Measurements from ENCODE around the gene DYDC2. TPM values are rescaled to one million over a fixed set of nuclear protein-coding genes. Genes with fewer than 3 reads are reported as not detected.

Gene DYDC2
- polyA plus RNA-seq, 1 donor (not counting 4 experiments of a cell fraction or from before 2014, with no cell fraction given): not detected

- FAIRE-seq: no peak
- Histone ChIP-seq H3K27ac (ENCODE audit: control insufficient read depth, insufficient read depth, low read length) (no peak overlapping the region), H3K9ac (ENCODE audit: control insufficient read depth, extremely low read depth, insufficient read depth, low read length) (no peak overlapping the region), H3K4me1 (ENCODE audit: control insufficient read depth, extremely low read depth, insufficient read depth, low read length) (peaks cover 16% of the 10 kb centered on the region), H3K9me3 (ENCODE audit: control insufficient read depth, low read depth, low read length) (no peaks in the 10 kb centered on the region), H3K27me3 (ENCODE audit: control insufficient read depth, extremely low read depth, insufficient read depth, low read length) (no peaks in the 10 kb centered on the region), H3K36me3 (ENCODE audit: control insufficient read depth in 2 of 2, extremely low read depth in 1 of 2, insufficient read depth in 2 of 2, low read length in 2 of 2) (no peaks in the 10 kb centered on the region), H3K4me2 (ENCODE audit: control insufficient read depth, extremely low read depth, insufficient read depth, low read depth, low read length) (no peak overlapping the region), H4K20me1 (ENCODE audit: control insufficient read depth, extremely low read depth, insufficient read depth, low read length) (no peaks in the 10 kb centered on the region), H3K9me1 (ENCODE audit: control insufficient read depth, extremely low read depth, insufficient read depth, low read length) (no peaks in the 10 kb centered on the region), H3K79me2 (ENCODE audit: control insufficient read depth, insufficient read depth, low read length) (no peaks in the 10 kb centered on the region), H3K4me3 (ENCODE audit: control insufficient read depth in 2 of 3, extremely low read depth in 1 of 3, insufficient read depth in 2 of 3, low read depth in 1 of 3, low read length in 3 of 3) (no peak overlapping the region), H2AFZ (ENCODE audit: control insufficient read depth, low read length) (no peak overlapping the region)
- DNase-seq (ENCODE audit: low read depth, low spot score): no peak
- no peak for TF ChIP-seq EZH2 (IDR thresholded peaks at IDR 0.05; ENCODE audit: low read length)
- dilution Hi-C loops (cut with MboI; ENCODE audit: extremely low pct_ligation_motif_present, low sequenced_read_pairs): no loop called here
Observed at GRCh38 chr10:80397014-80397413, 40.4 kb downstream of the DYDC2 start.

GRCh38 chr10:80400136-80400804 is 43.7 kb downstream of the DYDC2 start:
- Histone ChIP-seq H3K4me1 (ENCODE audit: control insufficient read depth, extremely low read depth, insufficient read depth, low read length) (peaks cover 10% of the 10 kb centered on the region), H3K79me2 (ENCODE audit: control insufficient read depth, insufficient read depth, low read length) (no peaks in the 10 kb centered on the region), H3K4me3 (ENCODE audit: control insufficient read depth in 2 of 3, extremely low read depth in 1 of 3, insufficient read depth in 2 of 3, low read depth in 1 of 3, low read length in 3 of 3) (no peak overlapping the region), H3K4me2 (ENCODE audit: control insufficient read depth, extremely low read depth, insufficient read depth, low read depth, low read length) (no peak overlapping the region), H3K27me3 (ENCODE audit: control insufficient read depth, extremely low read depth, insufficient read depth, low read length) (no peaks in the 10 kb centered on the region), H2AFZ (ENCODE audit: control insufficient read depth, low read length) (no peak overlapping the region), H3K9me1 (ENCODE audit: control insufficient read depth, extremely low read depth, insufficient read depth, low read length) (no peaks in the 10 kb centered on the region), H3K9me3 (ENCODE audit: control insufficient read depth, low read depth, low read length) (no peaks in the 10 kb centered on the region), H3K36me3 (ENCODE audit: control insufficient read depth in 2 of 2, extremely low read depth in 1 of 2, insufficient read depth in 2 of 2, low read length in 2 of 2) (no peaks in the 10 kb centered on the region), H4K20me1 (ENCODE audit: control insufficient read depth, extremely low read depth, insufficient read depth, low read length) (no peaks in the 10 kb centered on the region), H3K9ac (ENCODE audit: control insufficient read depth, extremely low read depth, insufficient read depth, low read length) (no peak overlapping the region), H3K27ac (ENCODE audit: control insufficient read depth, insufficient read depth, low read length) (no peak overlapping the region)
- dilution Hi-C loops (cut with MboI; ENCODE audit: extremely low pct_ligation_motif_present, low sequenced_read_pairs): no loop called here
- FAIRE-seq (peak; percentile 26), DNase-seq (ENCODE audit: low read depth, low spot score) (no peak)
- TF ChIP-seq EZH2 (IDR thresholded peaks at IDR 0.05; ENCODE audit: low read length) (no peak), CTCF (optimal IDR thresholded peaks at IDR 0.05 in 1 of 3, IDR thresholded peaks at IDR 0.05 in 1 of 3, conservative IDR thresholded peaks at IDR 0.05 in 1 of 3; ENCODE audit: extremely low read depth in 1 of 3, insufficient read depth in 2 of 3, low read length in 3 of 3) (no peak)

- Histone ChIP-seq H3K27me3 (ENCODE audit: control insufficient read depth, extremely low read depth, insufficient read depth, low read length) (no peaks in the 10 kb centered on the region), H3K79me2 (ENCODE audit: control insufficient read depth, insufficient read depth, low read length) (no peaks in the 10 kb centered on the region), H3K27ac (ENCODE audit: control insufficient read depth, insufficient read depth, low read length) (no peak overlapping the region), H3K9me3 (ENCODE audit: control insufficient read depth, low read depth, low read length) (no peaks in the 10 kb centered on the region), H3K36me3 (ENCODE audit: control insufficient read depth in 2 of 2, extremely low read depth in 1 of 2, insufficient read depth in 2 of 2, low read length in 2 of 2) (no peaks in the 10 kb centered on the region), H3K4me2 (ENCODE audit: control insufficient read depth, extremely low read depth, insufficient read depth, low read depth, low read length) (no peak overlapping the region), H3K9me1 (ENCODE audit: control insufficient read depth, extremely low read depth, insufficient read depth, low read length) (no peaks in the 10 kb centered on the region), H3K4me1 (ENCODE audit: control insufficient read depth, extremely low read depth, insufficient read depth, low read length) (peaks cover 21% of the 10 kb centered on the region), H3K4me3 (ENCODE audit: control insufficient read depth in 2 of 3, extremely low read depth in 1 of 3, insufficient read depth in 2 of 3, low read depth in 1 of 3, low read length in 3 of 3) (no peak overlapping the region), H2AFZ (ENCODE audit: control insufficient read depth, low read length) (no peak overlapping the region), H3K9ac (ENCODE audit: control insufficient read depth, extremely low read depth, insufficient read depth, low read length) (no peak overlapping the region), H4K20me1 (ENCODE audit: control insufficient read depth, extremely low read depth, insufficient read depth, low read length) (no peaks in the 10 kb centered on the region)
- dilution Hi-C loops (cut with MboI; ENCODE audit: extremely low pct_ligation_motif_present, low sequenced_read_pairs): no loop called here
- no peak for DNase-seq (ENCODE audit: low read depth, low spot score)
- TF ChIP-seq EZH2 (IDR thresholded peaks at IDR 0.05; ENCODE audit: low read length): no peak
- no peak for TF ChIP-seq CTCF (optimal IDR thresholded peaks at IDR 0.05 in 1 of 3, IDR thresholded peaks at IDR 0.05 in 1 of 3, conservative IDR thresholded peaks at IDR 0.05 in 1 of 3; ENCODE audit: extremely low read depth in 1 of 3, insufficient read depth in 2 of 3, low read length in 3 of 3)
- FAIRE-seq: peak; percentile 57
Observed at GRCh38 chr10:80405035-80405434, 48.5 kb downstream of the DYDC2 start.

Data from keratinocyte (primary cell).